ENCODE measurements around the gene RBM4B.
A peak's percentile ranks its signal among the peaks of the same experiment; 100 is the strongest.

Gene RBM4B

GRCh38 chr11:66694732-66695207 is 17.1 kb upstream of the RBM4B start:
- no peak overlapping the region for H3K4me3 ChIP-seq (ENCODE audit: low read depth, low read length, poor library complexity, severe bottlenecking)
- H3K36me3 ChIP-seq (ENCODE audit: insufficient read depth, low read length): peaks cover 54% of the 10 kb centered on the region
- H4K20me1 ChIP-seq (ENCODE audit: insufficient read depth, low read length): no peaks in the 10 kb centered on the region
- H3F3A ChIP-seq (ENCODE audit: insufficient read depth, low read length): no peaks in the 10 kb centered on the region
- peak; percentile 99 for TF ChIP-seq CTCF (IDR thresholded peaks at IDR 0.05; ENCODE audit: low read length)
- TF ChIP-seq EZH2 (IDR thresholded peaks at IDR 0.05; ENCODE audit: borderline replicate concordance, low read length): no peak
- H3K27me3 ChIP-seq (ENCODE audit: insufficient read depth, low read length): no peaks in the 10 kb centered on the region
- no peak overlapping the region for H3K9ac ChIP-seq (ENCODE audit: low read length)
- H3K79me2 ChIP-seq (ENCODE audit: insufficient read depth, low read length): no peaks in the 10 kb centered on the region
- H3K27ac ChIP-seq (ENCODE audit: low read depth, low read length, poor library complexity, severe bottlenecking): no peak overlapping the region
- H3K9me2 ChIP-seq (ENCODE audit: low read depth, low read length): no peaks in the 10 kb centered on the region
- H3K9me3 ChIP-seq (ENCODE audit: low read length): no peaks in the 10 kb centered on the region
- H3K4me2 ChIP-seq (ENCODE audit: low read length): no peak overlapping the region
- peaks cover 8% of the 10 kb centered on the region for H3K4me1 ChIP-seq (ENCODE audit: insufficient read depth, low read length, severe bottlenecking)
- no peak overlapping the region for H2AFZ ChIP-seq (ENCODE audit: low read length)

DNA sequence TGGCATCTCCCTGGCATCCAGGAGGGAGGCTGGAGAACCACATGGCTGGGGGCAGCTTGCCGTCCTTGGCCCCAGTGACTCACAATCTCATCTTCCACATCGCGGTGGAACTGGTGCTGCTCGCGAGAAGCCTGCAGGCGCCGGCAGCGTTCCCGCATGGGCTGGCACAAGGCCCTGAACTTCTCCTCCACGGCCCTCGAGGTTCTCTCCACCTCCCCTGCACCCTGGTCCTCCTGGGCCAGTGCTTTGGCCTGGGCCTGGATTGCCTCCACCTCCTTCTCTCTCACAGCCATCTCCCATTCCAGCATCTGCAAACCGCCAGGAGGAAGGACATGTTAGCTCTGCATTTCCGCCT is 16.3 kb upstream of the RBM4B start:
- no peak overlapping the region for H3K27ac ChIP-seq (ENCODE audit: low read depth, low read length, poor library complexity, severe bottlenecking)

GRCh38 chr11:66693356-66694055 is 15.8 kb upstream of the RBM4B start:
- H2AFZ ChIP-seq (ENCODE audit: low read length): no peak overlapping the region
- H3K4me1 ChIP-seq (ENCODE audit: insufficient read depth, low read length, severe bottlenecking): peaks cover 8% of the 10 kb centered on the region
- no peak overlapping the region for H3K9ac ChIP-seq (ENCODE audit: low read length)
- peaks cover 46% of the 10 kb centered on the region for H3K36me3 ChIP-seq (ENCODE audit: insufficient read depth, low read length)
- no peak for TF ChIP-seq EZH2 (IDR thresholded peaks at IDR 0.05; ENCODE audit: borderline replicate concordance, low read length)
- no peak for TF ChIP-seq CTCF (IDR thresholded peaks at IDR 0.05; ENCODE audit: low read length)
- H3K27ac ChIP-seq (ENCODE audit: low read depth, low read length, poor library complexity, severe bottlenecking): no peak overlapping the region
- H3K79me2 ChIP-seq (ENCODE audit: insufficient read depth, low read length): no peaks in the 10 kb centered on the region
- no peak overlapping the region for H3K4me2 ChIP-seq (ENCODE audit: low read length)
- no peaks in the 10 kb centered on the region for H3F3A ChIP-seq (ENCODE audit: insufficient read depth, low read length)
- no peaks in the 10 kb centered on the region for H3K27me3 ChIP-seq (ENCODE audit: insufficient read depth, low read length)
- no peaks in the 10 kb centered on the region for H3K9me2 ChIP-seq (ENCODE audit: low read depth, low read length)
- H3K4me3 ChIP-seq (ENCODE audit: low read depth, low read length, poor library complexity, severe bottlenecking): no peak overlapping the region
- no peaks in the 10 kb centered on the region for H4K20me1 ChIP-seq (ENCODE audit: insufficient read depth, low read length)
- H3K9me3 ChIP-seq (ENCODE audit: low read length): no peaks in the 10 kb centered on the region

More for the DNA sequence above, 16.3 kb upstream of the RBM4B start:
- no peak overlapping the region for H3K9ac ChIP-seq (ENCODE audit: low read length)
- H3K4me2 ChIP-seq (ENCODE audit: low read length): no peak overlapping the region
- H3K36me3 ChIP-seq (ENCODE audit: insufficient read depth, low read length): peaks cover 47% of the 10 kb centered on the region
- TF ChIP-seq CTCF (IDR thresholded peaks at IDR 0.05; ENCODE audit: low read length) (no peak), EZH2 (IDR thresholded peaks at IDR 0.05; ENCODE audit: borderline replicate concordance, low read length) (no peak)
- H4K20me1 ChIP-seq (ENCODE audit: insufficient read depth, low read length): no peaks in the 10 kb centered on the region
- no peaks in the 10 kb centered on the region for H3F3A ChIP-seq (ENCODE audit: insufficient read depth, low read length)
- no peaks in the 10 kb centered on the region for H3K27me3 ChIP-seq (ENCODE audit: insufficient read depth, low read length)
- no peak overlapping the region for H2AFZ ChIP-seq (ENCODE audit: low read length)
- H3K4me1 ChIP-seq (ENCODE audit: insufficient read depth, low read length, severe bottlenecking): peaks cover 8% of the 10 kb centered on the region
- no peaks in the 10 kb centered on the region for H3K79me2 ChIP-seq (ENCODE audit: insufficient read depth, low read length)
- H3K9me3 ChIP-seq (ENCODE audit: low read length): no peaks in the 10 kb centered on the region
- H3K9me2 ChIP-seq (ENCODE audit: low read depth, low read length): no peaks in the 10 kb centered on the region
- no peak overlapping the region for H3K4me3 ChIP-seq (ENCODE audit: low read depth, low read length, poor library complexity, severe bottlenecking)

All from OCI-LY1 (cell line).